H4 (cell line): ENCODE data around the gene SNCB. TPM values are rescaled to one million over a fixed set of nuclear protein-coding genes. Genes with fewer than 3 reads are reported as not detected.
A peak's percentile ranks its signal among the peaks of the same experiment; 100 is the strongest.
"Not testable (repeated sequence)": the region's sequence is repeated elsewhere in the genome, so short reads cannot be mapped to it uniquely, and the experiment has no call there.

Source experiments
- DNase-seq: peaks from one replicate; pipeline ENCODE4 v3.0.0-alpha.2; 2015; ENCODE audit warnings: low spot score
- total RNA-seq: library from RNA; depleted of rRNA; stranded (reverse); fragments of >200 nt; shearing (Covaris generic); gene quantifications from 2 replicates; pipeline ENCODE4 v1.2.3, GENCODE V29; 2014

The SNCB gene
- total RNA-seq, 1 experiment from 2014 or later = 0.48 TPM

GRCh38 chr5:176597417-176598389 is 32.6 kb downstream of the SNCB start:
- no peak for DNase-seq

- DNase-seq = no peak
Observed at GRCh38 chr5:176596689-176597416, 33.5 kb downstream of the SNCB start.

GRCh38 chr5:176596069-176596644 is 34.2 kb downstream of the SNCB start:
- no peak for DNase-seq

- no peak for DNase-seq
Observed at GRCh38 chr5:176595386-176595943, 34.9 kb downstream of the SNCB start.

- DNase-seq = no peak
Observed at GRCh38 chr5:176594554-176594953, 35.8 kb downstream of the SNCB start.

- no peak for DNase-seq
Observed at GRCh38 chr5:176593273-176593869, 37.0 kb downstream of the SNCB start.

- DNase-seq = no peak
Observed at GRCh38 chr5:176592573-176592972, 37.8 kb downstream of the SNCB start.

GRCh38 chr5:176591667-176592066 is 38.7 kb downstream of the SNCB start:
- not testable (repeated sequence) for DNase-seq

GRCh38 chr5:176590035-176590717 is 40.2 kb downstream of the SNCB start:
- DNase-seq = no peak

GRCh38 chr5:176589039-176589769 is 41.1 kb downstream of the SNCB start:
- no peak for DNase-seq

- no peak for DNase-seq
Observed at GRCh38 chr5:176588297-176588696, 42.0 kb downstream of the SNCB start.

- no peak for DNase-seq
Observed at GRCh38 chr5:176587398-176587797, 42.9 kb downstream of the SNCB start.

- DNase-seq = no peak
Observed at GRCh38 chr5:176583076-176583475, 47.3 kb downstream of the SNCB start.

- DNase-seq = no peak
Observed at GRCh38 chr5:176581361-176581760, 49.0 kb downstream of the SNCB start.

GRCh38 chr5:176579323-176579722 is 51.0 kb downstream of the SNCB start:
- no peak for DNase-seq

- peak; percentile 50 for DNase-seq
Observed at GRCh38 chr5:176578391-176578808, 51.9 kb downstream of the SNCB start.

GRCh38 chr5:176577312-176578176 is 52.8 kb downstream of the SNCB start:
- DNase-seq = no peak

- no peak for DNase-seq
Observed at GRCh38 chr5:176575488-176576422, 54.6 kb downstream of the SNCB start.
